Measurements from ENCODE around the gene SLC12A7.
"Not testable (repeated sequence)": the region's sequence is repeated elsewhere in the genome, so short reads cannot be mapped to it uniquely, and the experiment has no call there.

The SLC12A7 gene

GRCh38 chr5:1108865-1109174 is 3.0 kb downstream of the SLC12A7 start:
- DNase-seq: no peak

DNA sequence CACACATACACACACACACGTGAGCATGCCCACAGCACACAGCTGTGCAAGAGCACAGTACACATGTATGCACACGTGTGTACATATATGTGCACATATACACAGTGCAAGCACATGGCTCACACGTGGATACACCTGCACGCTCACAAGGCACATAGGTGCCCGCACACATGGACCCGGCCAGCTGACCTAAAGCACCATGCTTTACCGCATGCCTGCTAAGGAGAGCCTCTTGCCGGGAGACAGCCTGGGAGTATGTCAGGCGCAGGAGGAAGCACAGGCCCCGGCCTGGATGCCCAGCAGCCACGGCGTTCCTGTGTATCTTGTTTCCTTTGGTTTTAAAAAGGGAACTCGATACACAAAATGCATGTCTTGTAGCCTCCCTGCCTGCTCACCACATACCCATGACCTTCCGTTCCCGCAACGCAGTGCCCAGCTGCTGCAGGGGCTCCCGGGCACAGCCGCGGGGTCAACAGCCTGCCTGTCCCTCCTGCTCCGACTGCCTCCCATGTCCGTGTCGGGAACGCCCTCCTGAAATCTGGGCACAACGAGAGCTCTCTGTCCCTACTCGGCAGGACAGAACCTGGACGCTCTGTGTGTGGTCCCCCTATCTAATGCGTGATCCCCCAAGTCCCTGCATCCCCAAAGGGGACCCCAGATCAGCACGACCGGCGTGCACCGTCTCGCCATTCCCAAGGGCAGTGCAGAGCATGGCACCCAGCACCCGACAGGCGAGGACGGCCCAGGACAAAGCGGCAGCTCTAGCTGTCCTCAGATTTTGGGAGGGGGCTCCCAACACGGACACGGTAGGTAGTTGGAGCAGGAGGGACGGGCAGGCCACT is 3.6 kb downstream of the SLC12A7 start:
- DNase-seq: no peak

- no peak for DNase-seq
These were observed 4.5 kb downstream of the SLC12A7 start for GRCh38 chr5:1107167-1108022.

DNA sequence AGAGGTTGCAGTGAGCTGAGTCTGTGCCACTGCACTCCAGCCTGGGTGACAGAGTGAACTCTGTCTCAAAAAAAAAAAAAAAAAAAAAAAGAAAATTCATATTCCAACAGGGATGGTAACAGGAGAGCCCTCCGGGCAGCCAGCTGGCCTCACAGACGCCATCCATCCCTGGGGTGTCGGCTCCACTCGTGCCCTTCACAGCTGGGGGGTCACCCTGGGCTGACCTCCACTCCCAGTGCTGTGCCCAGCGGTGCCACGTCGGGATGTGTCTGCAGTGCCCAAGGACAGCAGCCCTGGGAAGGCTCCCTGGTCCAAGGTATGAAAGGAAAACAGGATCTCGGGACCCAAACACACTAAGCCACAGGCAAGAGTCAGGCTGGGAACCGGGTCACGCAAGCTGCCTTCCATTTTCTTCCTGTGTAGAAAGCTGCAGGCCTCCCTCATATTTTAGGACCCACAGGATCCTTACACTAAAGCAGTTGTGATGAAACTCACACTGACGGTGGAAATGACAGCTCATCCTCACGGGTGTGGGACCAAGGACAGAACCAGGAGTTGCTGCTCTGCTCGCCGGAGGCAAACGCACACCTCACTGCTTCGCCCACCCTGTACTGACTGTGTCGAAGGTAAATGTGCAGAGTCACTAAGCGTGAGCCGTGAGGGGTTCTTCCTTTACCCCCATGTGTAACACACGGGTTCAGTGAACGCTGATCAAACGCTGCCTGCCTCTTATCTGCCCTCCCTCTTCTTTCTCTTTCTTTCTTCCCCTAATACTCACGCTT is 5.3 kb downstream of the SLC12A7 start:
- no peak for DNase-seq

- DNase-seq: no peak
These were observed 6.3 kb downstream of the SLC12A7 start for GRCh38 chr5:1105350-1106265.

GRCh38 chr5:1104327-1105006 is 7.4 kb downstream of the SLC12A7 start:
- DNase-seq: no peak

DNA sequence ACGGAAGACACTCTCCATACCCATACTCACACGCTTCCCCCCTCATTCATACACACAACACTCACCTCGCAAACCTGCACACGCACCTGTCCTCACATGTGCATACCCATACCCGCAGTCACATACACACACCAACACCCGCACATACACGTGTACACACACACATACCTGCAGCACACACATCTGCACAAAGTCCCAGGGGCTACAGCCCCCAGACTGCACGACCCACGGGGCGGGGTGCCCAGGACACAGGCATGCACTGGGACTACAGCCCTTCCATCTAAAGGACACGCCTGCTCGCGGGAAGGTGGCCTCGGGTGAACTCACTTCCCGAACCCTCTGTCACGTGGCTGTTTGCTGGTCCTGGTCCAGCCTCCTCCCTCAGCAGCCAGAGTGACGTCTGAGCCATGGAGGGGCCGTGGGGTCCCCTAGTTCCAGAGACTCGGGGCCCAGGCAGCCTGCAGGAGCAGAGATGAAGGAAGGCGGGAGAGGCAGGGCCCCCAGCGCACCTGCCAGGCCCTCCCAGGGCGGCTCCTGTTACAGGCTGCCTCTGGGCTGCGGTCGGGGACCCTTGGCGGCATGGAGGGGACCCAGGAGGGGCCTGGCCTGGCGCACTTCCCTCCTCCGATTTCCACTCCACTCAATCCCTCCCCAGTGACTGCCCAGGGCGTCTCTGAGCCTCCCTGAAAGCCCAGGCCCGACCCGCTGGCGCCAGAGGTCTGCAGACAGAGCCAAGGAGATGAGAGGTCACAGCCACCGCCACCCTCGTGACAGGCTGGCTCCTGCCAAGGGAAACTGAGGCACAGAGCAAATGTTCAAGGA is 8.1 kb downstream of the SLC12A7 start:
- DNase-seq: no peak

- no peak for DNase-seq
These were observed 8.8 kb downstream of the SLC12A7 start for GRCh38 chr5:1103093-1103492.

DNA sequence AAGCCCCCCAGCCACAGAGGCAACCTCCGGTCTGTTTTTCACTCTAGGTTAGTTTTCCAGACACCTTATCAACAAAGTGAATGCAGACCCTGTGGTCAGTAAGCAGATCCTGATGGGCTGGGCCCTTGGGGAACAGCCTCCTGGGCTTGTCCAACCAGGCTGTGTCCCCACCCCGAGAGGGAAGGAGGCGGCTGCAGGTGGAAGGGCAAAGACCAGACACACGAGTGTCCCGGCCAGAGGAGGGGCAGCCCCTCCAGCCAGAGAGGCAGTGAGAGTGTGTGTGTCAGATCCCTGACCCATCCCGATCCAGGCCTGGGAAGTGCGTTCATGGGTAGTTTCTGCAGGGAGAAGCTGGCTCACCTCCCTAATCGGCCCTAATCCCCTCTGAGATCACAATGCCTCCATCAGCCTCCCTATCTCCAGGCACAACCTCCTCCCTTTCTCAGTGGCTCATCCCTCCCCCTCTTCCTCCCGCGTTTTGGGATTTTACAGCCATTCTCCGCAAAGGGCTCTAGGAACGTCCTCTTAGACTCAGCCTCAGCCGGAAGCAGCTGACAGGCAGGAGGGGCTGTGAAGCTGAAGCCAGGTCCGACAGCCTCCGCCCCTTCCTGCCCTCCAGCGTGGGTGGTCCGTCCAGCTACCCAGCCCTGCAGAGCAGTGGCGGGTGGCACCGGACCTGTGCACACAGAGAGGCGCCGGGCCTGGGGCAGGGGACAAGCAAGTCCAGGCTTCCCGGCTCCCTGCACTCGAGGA is 9.7 kb downstream of the SLC12A7 start:
- no peak for DNase-seq

DNA sequence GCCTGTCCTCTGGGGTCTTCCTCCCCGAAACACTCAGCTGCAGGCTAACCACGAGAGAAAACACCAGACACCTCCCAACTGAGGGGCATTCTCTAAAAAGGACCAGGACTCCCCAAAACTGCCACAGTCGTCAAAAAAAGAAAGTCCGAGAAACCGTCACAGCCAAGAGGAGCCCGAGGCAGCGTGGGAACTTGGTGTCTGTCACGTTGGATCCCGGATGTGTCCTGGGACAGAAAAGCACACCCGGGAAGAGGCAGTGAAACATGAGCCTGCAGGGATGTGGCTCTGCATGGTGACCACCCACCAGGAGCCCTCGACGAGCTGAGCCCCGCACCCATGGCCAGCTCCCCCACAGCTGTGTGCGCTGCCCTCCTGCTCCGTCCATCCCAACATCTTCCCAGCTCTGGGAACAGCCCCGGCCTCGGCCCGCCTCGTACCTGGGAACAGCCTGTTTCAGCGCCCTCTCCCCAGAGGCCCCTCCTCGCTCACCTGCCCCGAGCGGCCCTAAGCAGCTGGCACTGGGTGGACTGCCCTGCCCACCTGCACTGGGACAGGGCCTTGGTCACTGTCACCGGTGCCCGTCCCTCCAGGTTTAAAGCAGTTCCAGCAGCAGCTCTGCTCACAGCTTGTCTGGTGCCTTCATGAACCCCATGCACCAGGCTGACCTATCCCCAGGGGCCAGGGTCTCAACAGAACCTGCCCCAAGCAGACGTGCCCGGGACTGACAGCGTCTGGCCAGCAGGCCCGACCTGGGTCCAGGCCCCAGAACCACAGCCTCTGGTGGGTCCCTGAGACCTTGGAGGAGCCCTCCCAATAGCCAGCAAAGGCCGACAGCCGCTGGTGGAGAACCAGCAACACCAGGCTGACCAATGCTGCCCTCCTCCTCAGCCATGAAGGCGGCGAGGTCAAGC is 10.9 kb downstream of the SLC12A7 start:
- no peak for DNase-seq

- DNase-seq: no peak
These were observed 11.8 kb downstream of the SLC12A7 start for GRCh38 chr5:1099926-1100663.

GRCh38 chr5:1098986-1099597 is 12.8 kb downstream of the SLC12A7 start:
- no peak for DNase-seq

- not testable (repeated sequence) for DNase-seq
These were observed 13.9 kb downstream of the SLC12A7 start for GRCh38 chr5:1097988-1098385.

DNA sequence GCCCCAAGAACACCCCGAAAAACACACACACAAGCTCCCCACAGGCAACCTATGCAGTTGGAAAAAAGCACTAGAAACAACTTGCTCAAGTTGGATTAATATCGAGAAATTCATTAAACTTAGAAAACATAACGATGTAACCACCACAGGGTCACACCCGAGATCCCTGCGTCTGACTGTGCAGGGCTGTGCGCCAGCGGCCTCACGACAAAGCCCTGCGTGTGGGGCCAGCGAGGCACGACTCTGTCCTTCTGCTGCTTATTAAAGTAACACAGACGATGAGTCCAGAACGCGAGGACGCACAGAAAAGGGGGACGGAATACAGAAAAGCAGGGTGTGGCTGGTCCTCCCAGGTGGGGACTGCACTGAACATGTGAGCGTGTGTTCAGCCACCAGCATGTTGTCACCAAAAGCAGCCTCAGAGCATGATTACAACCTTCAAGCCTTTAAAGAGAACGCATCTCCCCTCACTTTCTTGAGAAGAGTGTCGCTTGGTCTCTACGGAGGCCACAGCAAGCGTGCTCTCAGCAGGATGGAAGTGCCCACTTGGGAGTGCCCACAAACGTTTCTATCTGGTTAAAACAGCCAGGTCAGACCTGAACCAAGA is 14.4 kb downstream of the SLC12A7 start:
- no peak for DNase-seq

- DNase-seq: no peak
These were observed 15.0 kb downstream of the SLC12A7 start for GRCh38 chr5:1096838-1097237.

DNA sequence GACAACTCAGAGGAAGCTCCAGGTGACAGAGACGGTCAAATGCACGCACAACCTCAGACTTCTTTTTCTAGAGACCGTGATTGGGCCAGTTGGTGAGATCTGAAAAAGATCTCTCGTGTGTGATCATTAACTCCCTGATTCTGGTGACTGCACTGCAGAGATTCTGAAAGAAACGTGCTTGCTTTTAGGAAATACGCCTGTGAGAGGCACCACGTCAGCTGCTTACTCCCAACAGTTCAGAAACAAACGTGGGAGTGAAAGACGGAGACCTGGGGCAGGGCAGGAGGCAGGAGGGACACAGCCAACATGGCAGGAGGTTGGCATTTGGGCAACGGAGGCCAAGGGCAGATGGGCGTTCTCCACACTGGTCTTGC is 15.9 kb downstream of the SLC12A7 start:
- no peak for DNase-seq

GRCh38 chr5:1095302-1095989 is 16.4 kb downstream of the SLC12A7 start:
- no peak for DNase-seq
